NCI-H226 (cell line): ENCODE measurements around the gene AIPL1.
"Not testable (repeated sequence)": the region's sequence is repeated elsewhere in the genome, so short reads cannot be mapped to it uniquely, and the experiment has no call there.

ENCODE experiments used
- DNase-seq: peaks from one replicate; pipeline ENCODE4 v3.0.0-alpha.2; 2015

Gene AIPL1

GRCh38 chr17:6435051-6435450, at the start of gene AIPL1:
TSS of gene AIPL1 (minus strand) at chr17:6435121. CDS start at chr17:6435104, 17 bp downstream.
- no peak for DNase-seq

DNA sequence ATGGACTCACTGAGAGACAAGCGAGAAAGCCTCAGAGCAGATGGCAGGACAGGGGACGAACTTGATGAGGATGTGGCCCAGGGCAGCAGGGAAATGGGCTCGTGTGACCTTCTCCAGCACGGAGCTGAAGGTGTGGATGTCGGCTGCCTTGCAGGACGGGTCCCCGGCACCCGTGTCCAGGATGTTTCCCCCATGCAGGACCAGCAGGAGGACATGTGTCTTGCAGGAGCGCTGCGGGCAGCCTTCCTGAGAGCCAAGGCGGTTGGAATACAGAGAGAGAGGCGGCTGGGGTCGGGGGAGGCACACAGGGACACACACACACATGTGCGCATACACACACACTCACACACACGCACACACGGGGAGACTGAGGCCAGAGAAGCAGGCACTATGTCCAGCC, 48.6 kb upstream of the AIPL1 start:
- no peak for DNase-seq

- not testable (repeated sequence) for DNase-seq
Measured at GRCh38 chr17:6482796-6483195, 47.9 kb upstream of the AIPL1 start.

DNA sequence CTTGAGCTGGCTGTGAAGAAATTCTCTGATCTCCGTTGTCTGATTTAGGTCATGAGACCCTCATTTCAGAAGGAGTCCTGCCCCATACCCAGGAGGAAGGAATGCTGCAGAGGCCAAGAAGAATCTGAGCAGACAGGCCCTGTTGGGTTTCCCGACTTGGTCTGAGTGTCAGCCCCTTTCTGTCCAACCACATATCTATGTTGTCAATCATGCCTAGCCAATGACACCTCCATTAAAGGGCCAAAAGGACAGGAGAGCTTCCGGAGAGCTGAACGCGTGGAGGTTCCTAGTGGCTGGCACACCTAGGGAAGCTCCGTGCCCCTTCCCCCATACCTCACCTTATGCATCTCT, 47.2 kb upstream of the AIPL1 start:
- DNase-seq = no peak

GRCh38 chr17:6480303-6480675, 45.4 kb upstream of the AIPL1 start:
- no peak for DNase-seq

DNA sequence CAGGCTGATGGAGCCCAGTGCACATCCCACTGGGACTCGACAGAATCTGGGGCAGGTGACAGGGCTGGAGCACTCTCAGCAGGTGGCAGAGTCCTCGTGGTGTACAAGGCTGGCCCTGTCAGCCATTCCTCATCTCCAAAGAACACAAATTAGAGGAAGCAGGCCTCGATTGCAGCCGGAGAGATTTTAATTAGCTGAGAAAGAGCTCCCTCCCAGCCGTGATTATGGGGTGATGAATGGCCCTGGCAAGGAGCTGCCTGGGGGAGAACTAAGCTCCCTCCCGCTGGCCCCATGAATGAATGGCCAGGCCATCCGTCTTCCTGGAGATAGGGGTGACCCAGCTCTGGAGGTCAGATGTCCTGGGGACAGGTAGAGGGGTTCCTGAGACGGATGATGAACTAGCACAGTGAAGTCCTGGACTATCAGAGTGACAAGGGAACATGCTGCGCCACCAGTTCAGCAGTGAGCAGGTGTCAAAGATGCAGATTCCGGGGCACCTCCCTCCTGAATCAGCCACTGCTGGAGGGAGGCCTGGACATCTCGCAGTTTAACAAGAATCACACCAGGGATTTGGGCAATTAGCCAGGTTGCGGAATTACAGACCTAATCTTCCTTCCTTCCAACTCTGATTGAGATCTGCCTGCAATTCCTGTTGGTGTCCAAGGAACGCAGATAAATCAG, 44.8 kb upstream of the AIPL1 start:
- no peak for DNase-seq

DNA sequence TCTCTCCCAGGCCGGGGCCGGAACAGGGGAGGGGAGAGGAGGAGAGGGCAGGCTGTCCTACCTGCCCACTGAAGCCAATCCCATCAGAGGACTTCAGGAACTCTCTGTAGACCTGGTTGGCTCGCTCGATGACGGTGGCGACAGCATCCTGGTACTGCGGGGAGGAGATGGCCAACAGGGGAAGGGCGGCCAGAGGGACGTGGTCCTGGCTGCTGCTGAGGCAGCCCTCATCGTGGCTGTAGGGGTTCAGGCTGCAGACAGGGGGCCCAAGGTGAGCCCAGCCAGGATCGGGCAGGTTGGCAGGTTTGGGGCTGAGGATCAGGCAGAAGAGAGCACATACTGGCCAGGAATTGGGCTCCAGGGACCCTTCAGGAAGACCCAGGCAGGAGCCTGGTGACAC, 43.6 kb upstream of the AIPL1 start:
- DNase-seq = no peak

- DNase-seq = no peak
Measured at GRCh38 chr17:6477831-6478383, 43.0 kb upstream of the AIPL1 start.

DNA sequence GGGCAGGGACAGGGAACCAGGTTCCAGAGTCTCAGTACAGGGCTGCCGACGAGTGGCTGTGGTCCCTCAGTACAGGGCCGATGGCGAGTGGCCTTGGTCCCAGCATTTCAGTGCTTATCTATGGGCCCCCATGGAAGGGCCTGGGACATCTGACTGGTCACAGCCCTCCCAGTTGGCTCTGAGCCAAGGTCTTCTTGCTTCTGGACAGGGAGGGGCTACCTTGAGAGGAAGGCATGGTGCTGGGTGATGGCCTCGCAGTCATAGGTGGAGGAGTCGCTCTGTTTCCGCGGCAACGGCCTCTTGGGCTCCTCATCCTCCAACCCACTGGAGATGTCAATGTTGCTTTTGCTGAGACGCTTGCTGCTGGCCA, 41.9 kb upstream of the AIPL1 start:
- no peak for DNase-seq

GRCh38 chr17:6476076-6476809, 41.3 kb upstream of the AIPL1 start:
- DNase-seq = no peak

DNA sequence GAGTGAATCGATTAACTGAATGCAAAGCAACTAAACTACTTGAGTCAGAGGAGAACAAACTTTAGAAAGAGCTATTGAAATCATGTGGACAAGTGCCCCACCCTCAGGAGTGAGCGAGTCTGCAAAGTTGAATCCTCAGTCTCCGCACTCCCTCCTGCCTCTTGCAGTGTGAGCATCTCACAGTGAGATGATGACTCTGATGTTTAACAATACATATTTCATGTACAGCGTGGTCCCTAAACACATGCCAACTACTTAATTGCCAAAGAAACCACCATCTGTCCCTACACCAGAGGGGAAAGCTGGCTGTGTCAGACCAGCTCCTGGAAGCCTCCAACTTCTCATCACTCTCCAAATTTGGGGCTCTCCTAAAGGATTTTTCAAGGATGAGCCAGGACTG, 40.5 kb upstream of the AIPL1 start:
- no peak for DNase-seq

GRCh38 chr17:6474906-6475305, 40.0 kb upstream of the AIPL1 start:
- DNase-seq = no peak

- no peak for DNase-seq
Measured at GRCh38 chr17:6474376-6474775, 39.5 kb upstream of the AIPL1 start.

- peak; percentile 61 for DNase-seq
Measured at GRCh38 chr17:6473128-6473767, 38.3 kb upstream of the AIPL1 start.

DNA sequence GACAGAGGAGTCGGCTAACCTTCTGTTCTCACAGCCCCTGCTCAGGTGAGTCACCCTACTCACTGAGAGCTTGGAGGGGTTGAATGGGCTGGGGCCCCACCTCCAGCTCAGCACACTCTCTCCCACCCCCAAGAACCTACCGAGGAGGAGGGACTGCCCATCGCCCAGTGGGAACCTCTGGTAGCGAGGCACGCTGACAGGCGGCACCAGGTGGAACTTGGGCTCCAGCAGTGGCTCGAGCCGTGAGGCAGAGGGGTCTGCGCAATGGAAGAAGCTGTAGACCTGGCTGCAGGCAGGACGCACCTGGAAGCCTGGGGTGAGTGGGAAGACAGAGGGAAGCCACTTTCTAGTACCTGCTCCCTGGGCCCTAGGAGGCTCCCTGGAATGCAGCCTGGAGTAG, 37.6 kb upstream of the AIPL1 start:
- DNase-seq = no peak

DNA sequence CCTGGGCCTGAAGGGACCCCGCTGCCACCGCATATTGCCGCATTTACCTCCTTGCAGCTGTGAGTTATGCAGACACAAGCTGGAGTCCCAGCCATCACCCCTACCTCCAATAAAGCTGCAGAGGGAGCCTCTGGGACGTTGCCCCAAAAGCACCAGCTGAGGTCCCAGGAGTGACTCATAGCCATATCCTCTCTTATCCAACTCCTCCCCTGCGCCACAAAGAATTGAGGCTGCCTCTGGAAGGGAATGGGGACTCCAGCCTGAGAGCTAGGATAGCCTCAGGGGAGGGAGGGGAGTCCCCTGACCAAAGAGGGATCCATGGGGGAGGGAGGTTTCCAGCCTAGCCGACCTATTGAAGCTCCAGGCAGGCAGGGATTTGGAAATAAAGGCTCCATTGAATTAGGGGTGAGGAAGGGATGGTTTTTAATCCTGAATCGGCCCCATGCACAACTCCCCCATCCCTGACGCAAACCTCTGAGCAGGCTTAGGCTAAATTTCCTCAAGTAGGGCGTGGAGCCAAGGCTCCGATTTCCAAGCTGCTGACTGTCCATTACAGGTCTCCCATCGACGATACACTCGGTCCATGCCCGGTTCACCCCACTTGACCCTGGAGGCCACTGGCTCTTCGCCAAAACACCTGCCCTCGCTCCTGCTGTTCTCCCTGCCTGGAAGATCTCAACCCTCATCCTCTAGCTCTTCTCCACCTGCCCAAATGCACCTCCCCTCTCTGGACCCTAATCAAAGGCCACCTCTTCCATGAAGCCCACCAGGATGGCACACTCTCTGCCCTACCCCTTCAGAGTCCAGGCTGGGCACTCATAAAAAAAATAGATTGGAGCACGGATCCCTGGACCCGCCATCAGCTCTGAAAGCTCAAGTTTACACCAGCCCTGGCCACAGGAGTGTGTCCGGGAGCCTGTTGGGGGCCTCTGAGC, 36.9 kb upstream of the AIPL1 start:
- DNase-seq = peak; percentile 90

DNA sequence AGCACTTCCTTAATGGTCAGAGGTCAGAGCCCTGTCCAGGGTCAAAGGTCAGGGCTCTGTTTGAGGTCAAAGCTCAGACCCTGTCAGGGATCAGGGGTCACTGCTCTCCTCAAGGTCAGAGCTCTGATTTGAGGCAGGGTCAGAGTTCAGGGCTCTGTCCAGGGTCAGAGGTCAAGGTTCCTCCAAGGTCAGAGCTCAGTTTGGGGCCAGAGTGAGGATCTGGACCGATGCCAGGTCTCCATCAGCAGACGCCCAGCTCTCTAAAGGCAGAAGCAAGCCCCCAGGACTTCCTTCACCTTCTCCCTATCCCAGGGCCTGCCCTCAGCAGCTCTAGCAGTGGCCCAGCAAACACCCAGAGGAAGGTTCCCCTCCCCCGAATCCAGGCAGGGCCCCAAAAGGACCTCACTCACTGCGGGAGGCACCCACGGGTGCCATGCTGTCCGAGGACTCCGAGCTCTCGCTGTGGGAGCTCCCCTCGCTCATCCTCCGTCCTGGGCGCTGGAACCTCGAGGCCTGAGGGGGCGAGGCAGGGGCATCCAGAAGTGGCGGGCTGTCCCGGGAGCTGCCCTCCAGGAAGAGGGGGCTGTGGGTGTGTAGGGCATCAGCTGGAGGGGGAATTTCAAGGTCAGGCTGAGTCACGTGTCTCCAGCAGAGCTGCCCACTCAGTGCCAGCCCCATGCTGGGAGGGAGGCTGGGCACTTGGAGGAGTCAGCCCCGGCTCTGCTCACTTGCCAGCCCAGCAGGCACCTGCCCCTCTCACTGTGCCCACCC, 36.0 kb upstream of the AIPL1 start:
- DNase-seq = peak; percentile 55

- DNase-seq = no peak
Measured at GRCh38 chr17:6470146-6470718, 35.3 kb upstream of the AIPL1 start.

- no peak for DNase-seq
Measured at GRCh38 chr17:6468051-6468790, 33.3 kb upstream of the AIPL1 start.

- DNase-seq = no peak
Measured at GRCh38 chr17:6467567-6467966, 32.6 kb upstream of the AIPL1 start.
